Gastrocnemius medialis (tissue), 4 donors: ENCODE measurements around the gene SLX4IP. TPM values are rescaled to one million over a fixed set of nuclear protein-coding genes. Genes with fewer than 3 reads are reported as not detected.

Source experiments
- ATAC-seq, 2 donors: fragments of 150-250 bp; one replicate each; pipeline ENCODE4 v1.9.1; 2016
- DNase-seq, 2 donors: peaks; one replicate each; pipeline ENCODE4 v3.0.0-alpha.2; 2019
- H3K27ac ChIP-seq, 4 donors: fragments of 200-600 bp; sonication (generic); 1 replicate in 1 of 4; 2 replicates in 3 of 4; pipeline ENCODE4 v1.5.1; 2016 to 2018; ENCODE audit warnings: mild to moderate bottlenecking in 2 of 4, moderate library complexity in 1 of 4
- H3K27me3 ChIP-seq, 3 donors: fragments of 200-600 bp; sonication (generic) in 2 of 3; 1 replicate in 1 of 3; 2 replicates in 2 of 3; pipeline versions ENCODE4 v1.5.1 to v1.6.0; 2016 to 2019; ENCODE audit warnings: mild to moderate bottlenecking in 1 of 3, moderate library complexity in 1 of 3
- H3K36me3 ChIP-seq, 2 donors: fragments of 200-600 bp; sonication (generic) in 1 of 2; one replicate each; pipeline ENCODE4 v1.5.1; 2017 to 2018
- H3K4me1 ChIP-seq, 2 donors: fragments of 200-600 bp; sonication (generic) in 1 of 2; one replicate each; pipeline ENCODE4 v1.5.1; 2016 to 2017; ENCODE audit warnings: mild to moderate bottlenecking in 2 of 2
- H3K4me3 ChIP-seq, 4 donors: fragments of 200-600 bp; sonication (generic) in 3 of 4; 1 replicate in 1 of 4; 2 replicates in 3 of 4; pipeline ENCODE4 v1.5.1; 2016 to 2019; ENCODE audit warnings: mild to moderate bottlenecking in 2 of 4
- H3K9me3 ChIP-seq, 3 donors: fragments of 200-600 bp; sonication (generic) in 2 of 3; 1 replicate in 1 of 3; 2 replicates in 2 of 3; pipeline ENCODE4 v1.5.1; 2016 to 2019
- CTCF ChIP-seq, 5 experiments: fragments of 450-650 bp in 3 of 5; fragments of 200-600 bp in 2 of 5; sonication (generic) in 2 of 5; IDR thresholded peaks in 4 of 5; conservative IDR thresholded peaks in 1 of 5; 1 replicate in 4 of 5; 2 replicates in 1 of 5; pipeline ENCODE4 v1.5.1; 2016 to 2019; ENCODE audit warnings: antibody characterized with exemption in 5 of 5, mild to moderate bottlenecking in 3 of 5, moderate library complexity in 3 of 5
- POLR2A ChIP-seq, 2 donors: fragments of 450-650 bp; IDR thresholded peaks; one replicate each; pipeline ENCODE4 v1.6.1; 2017; ENCODE audit warnings: antibody characterized with exemption in 2 of 2, mild to moderate bottlenecking in 2 of 2, moderate library complexity in 2 of 2
- in situ Hi-C, 4 donors: fragments of 200-750 bp; cut with MboI; loops; one replicate each; pipeline versions ENCODE4 v1.15.0 to v1.8.0; 2017; ENCODE audit warnings: low sequenced_read_pairs in 4 of 4
- intact Hi-C: fragments of 100-400 bp; cut with DNase I; formaldehyde crosslinking; loops from one replicate; pipeline ENCODE4 v1.15.1; 2023; ENCODE audit warnings: low total_unique reads
- total RNA-seq, 4 donors: library from RNA; depleted of rRNA; stranded (reverse); fragments of >200 nt; gene quantifications; one replicate each; pipeline versions ENCODE4 v1.1.0 to v1.2.3, GENCODE V29; 2016

SLX4IP gene
- total RNA-seq, 4 donors from 2014 or later: 0.22 to 1.3 (median 0.71) TPM

GRCh38 chr20:10631126-10631525 is 196.0 kb downstream of the SLX4IP start:
- H3K4me3 ChIP-seq: no peak overlapping the region
- TF ChIP-seq POLR2A (IDR thresholded peaks at IDR 0.05) (no peak), CTCF (IDR thresholded peaks at IDR 0.05 in 4 of 5, conservative IDR thresholded peaks at IDR 0.05 in 1 of 5) (no peak)
- no peak overlapping the region for H3K27ac ChIP-seq
- intact Hi-C loops (no loop called here), in situ Hi-C loops (no loop called here)
- DNase-seq (no peak), ATAC-seq (no peak)
- H3K9me3 ChIP-seq: no peaks in the 10 kb centered on the region
- H3K36me3 ChIP-seq: no peaks in the 10 kb centered on the region
- H3K4me1 ChIP-seq: peaks cover 6 to 12% of the 10 kb centered on the region in 2 donors
- no peaks in the 10 kb centered on the region for H3K27me3 ChIP-seq

DNA sequence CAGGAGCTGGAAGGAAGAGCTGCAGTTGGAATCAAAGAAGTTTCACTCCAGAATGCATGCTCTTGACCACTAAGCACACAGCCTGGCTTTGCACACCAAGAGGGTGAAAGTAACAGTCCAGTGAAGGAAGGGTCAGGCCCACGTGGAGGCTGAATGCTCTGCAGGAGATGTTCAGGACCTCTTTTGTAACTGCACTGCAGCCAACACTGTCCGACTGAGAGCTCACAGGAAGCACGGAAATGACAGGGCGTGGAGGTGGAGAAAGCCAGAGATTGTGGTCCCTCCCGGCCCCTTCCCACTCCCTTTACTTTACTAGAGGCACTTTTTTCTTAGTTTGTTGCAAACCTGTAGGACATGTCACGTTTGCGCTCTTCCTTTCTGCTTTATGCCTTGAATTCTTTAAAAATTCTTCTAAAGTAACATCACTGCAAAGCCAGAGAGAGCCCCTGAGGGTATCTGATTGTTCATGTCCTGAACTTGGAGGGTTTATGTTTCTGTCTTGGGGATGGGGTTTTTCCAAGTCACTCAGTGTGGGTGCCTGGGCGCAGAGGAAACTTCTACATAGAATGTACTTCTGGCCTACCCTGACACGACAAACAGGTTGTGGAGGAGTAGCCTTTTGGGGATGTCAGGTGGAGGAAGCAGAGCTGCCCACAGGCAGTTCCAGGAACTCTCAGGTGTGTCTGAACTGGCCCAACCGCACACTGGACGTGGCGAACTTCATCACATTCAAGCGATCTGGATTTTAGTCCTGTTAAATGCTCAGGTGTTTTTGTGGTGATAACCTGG is 197.8 kb downstream of the SLX4IP start:
- in situ Hi-C loops: no loop called here
- no peaks in the 10 kb centered on the region for H3K36me3 ChIP-seq
- peaks cover 20 to 22% of the 10 kb centered on the region in 2 donors for H3K4me1 ChIP-seq

DNA sequence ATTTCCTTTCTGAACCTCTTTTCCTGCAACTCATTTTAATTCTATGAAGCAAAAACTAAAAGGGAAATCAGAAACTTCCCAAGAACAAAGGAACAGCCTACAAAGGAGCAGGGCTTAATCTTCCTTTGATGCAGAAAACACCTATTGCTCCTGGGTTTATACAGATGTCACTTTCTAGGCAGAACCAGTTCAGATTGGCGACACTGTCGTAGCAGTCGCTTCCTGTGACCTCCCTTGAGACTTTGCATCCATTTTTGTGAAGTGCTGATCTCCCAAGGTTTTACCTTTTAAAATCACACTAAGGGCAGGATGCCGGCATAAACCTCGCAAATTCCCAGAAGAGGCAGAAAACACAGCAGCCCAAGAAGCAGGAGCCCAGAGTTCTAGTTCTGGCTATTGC is 198.6 kb downstream of the SLX4IP start:
- H3K27ac ChIP-seq: no peak overlapping the region
- no peaks in the 10 kb centered on the region for H3K27me3 ChIP-seq
- TF ChIP-seq CTCF (IDR thresholded peaks at IDR 0.05 in 4 of 5, conservative IDR thresholded peaks at IDR 0.05 in 1 of 5): no peak
- in situ Hi-C loops (no loop called here), intact Hi-C loops (loop anchor here (2.0 kb wide), 1 partner anchor 75 kb away; no protein-coding TSS in a partner anchor)
- H3K4me1 ChIP-seq: peaks cover 20 to 25% of the 10 kb centered on the region in 2 donors
- no peak overlapping the region for H3K4me3 ChIP-seq
- ATAC-seq (no peak), DNase-seq (no peak)
- no peaks in the 10 kb centered on the region for H3K36me3 ChIP-seq
- no peaks in the 10 kb centered on the region for H3K9me3 ChIP-seq

More for the DNA sequence above, 197.8 kb downstream of the SLX4IP start:
- Histone ChIP-seq H3K27ac (no peak overlapping the region), H3K4me3 (no peak overlapping the region), H3K9me3 (no peaks in the 10 kb centered on the region), H3K27me3 (no peaks in the 10 kb centered on the region)
- intact Hi-C loops: no loop called here
- TF ChIP-seq CTCF (IDR thresholded peaks at IDR 0.05 in 4 of 5, conservative IDR thresholded peaks at IDR 0.05 in 1 of 5) (no peak), POLR2A (IDR thresholded peaks at IDR 0.05) (no peak)
- no peak for DNase-seq
- ATAC-seq: no peak

- ATAC-seq: no peak
- no peak for DNase-seq
- intact Hi-C loops (loop anchor here (2.0 kb wide), 1 partner anchor 75 kb away; no protein-coding TSS in a partner anchor), in situ Hi-C loops (no loop called here)
- Histone ChIP-seq H3K27ac (peak overlapping the region in 3 of 4 donors; percentile 61 to 66 (median 64)), H3K36me3 (no peaks in the 10 kb centered on the region), H3K9me3 (no peaks in the 10 kb centered on the region), H3K4me1 (peaks cover 20 to 25% of the 10 kb centered on the region in 2 donors), H3K4me3 (no peak overlapping the region), H3K27me3 (no peaks in the 10 kb centered on the region)
- no peak for TF ChIP-seq CTCF (IDR thresholded peaks at IDR 0.05 in 4 of 5, conservative IDR thresholded peaks at IDR 0.05 in 1 of 5)
- no peak for TF ChIP-seq POLR2A (IDR thresholded peaks at IDR 0.05)
These were observed 199.1 kb downstream of the SLX4IP start for GRCh38 chr20:10634211-10634610.
